ENCODE results near the gene RTP2.

RTP2 gene

GRCh38 chr3:187679638-187680396 is 22.5 kb downstream of the RTP2 start:
- no peaks in the 10 kb centered on the region for H3K9me3 Mint-ChIP-seq (ENCODE audit: low read depth)
- no peak overlapping the region for H3K27ac Mint-ChIP-seq
- peaks cover 3% of the 10 kb centered on the region for H3K4me1 Mint-ChIP-seq (ENCODE audit: low read depth)
- H3K36me3 Mint-ChIP-seq: no peaks in the 10 kb centered on the region
- H3K4me3 Mint-ChIP-seq: no peak overlapping the region
- peaks cover 13% of the 10 kb centered on the region for H3K27me3 Mint-ChIP-seq

GRCh38 chr3:187678726-187679268 is 23.6 kb downstream of the RTP2 start:
- Mint-ChIP-seq H3K36me3 (no peaks in the 10 kb centered on the region), H3K27me3 (peaks cover 19% of the 10 kb centered on the region), H3K4me1 (ENCODE audit: low read depth) (no peaks in the 10 kb centered on the region), H3K27ac (no peak overlapping the region), H3K4me3 (no peak overlapping the region), H3K9me3 (ENCODE audit: low read depth) (no peaks in the 10 kb centered on the region)

- Mint-ChIP-seq H3K27ac (no peak overlapping the region), H3K27me3 (peaks cover 18% of the 10 kb centered on the region), H3K4me3 (no peak overlapping the region), H3K4me1 (ENCODE audit: low read depth) (no peaks in the 10 kb centered on the region), H3K9me3 (ENCODE audit: low read depth) (no peaks in the 10 kb centered on the region), H3K36me3 (no peaks in the 10 kb centered on the region)
Observed at GRCh38 chr3:187677604-187678003, 24.8 kb downstream of the RTP2 start.

- Mint-ChIP-seq H3K4me3 (no peak overlapping the region), H3K27me3 (peaks cover 37% of the 10 kb centered on the region), H3K9me3 (ENCODE audit: low read depth) (no peaks in the 10 kb centered on the region), H3K4me1 (ENCODE audit: low read depth) (no peaks in the 10 kb centered on the region), H3K27ac (no peak overlapping the region), H3K36me3 (no peaks in the 10 kb centered on the region)
Observed at GRCh38 chr3:187673012-187673411, 29.3 kb downstream of the RTP2 start.

GRCh38 chr3:187669675-187670504 is 32.5 kb downstream of the RTP2 start, which contains the start of gene SST:
SST (minus strand) TSS chr3:187670394; CDS start chr3:187670291, 103 bp downstream.
- Mint-ChIP-seq H3K27ac (no peak within 1 kb of the TSS), H3K4me3 (no peak within 1 kb of the TSS), H3K27me3 (peaks cover 46% of the 10 kb centered on the region), H3K36me3 (no peaks in the 10 kb centered on the region), H3K4me1 (ENCODE audit: low read depth) (no peaks in the 10 kb centered on the region), H3K9me3 (ENCODE audit: low read depth) (no peaks in the 10 kb centered on the region)

- Mint-ChIP-seq H3K4me3 (no peak overlapping the region), H3K27ac (no peak overlapping the region), H3K27me3 (peaks cover 38% of the 10 kb centered on the region), H3K4me1 (ENCODE audit: low read depth) (no peaks in the 10 kb centered on the region), H3K9me3 (ENCODE audit: low read depth) (no peaks in the 10 kb centered on the region), H3K36me3 (no peaks in the 10 kb centered on the region)
Observed at GRCh38 chr3:187667526-187667925, 34.8 kb downstream of the RTP2 start.

GRCh38 chr3:187665764-187666402 is 36.5 kb downstream of the RTP2 start:
- no peak overlapping the region for H3K27ac Mint-ChIP-seq
- H3K36me3 Mint-ChIP-seq: no peaks in the 10 kb centered on the region
- H3K4me3 Mint-ChIP-seq: no peak overlapping the region
- no peaks in the 10 kb centered on the region for H3K9me3 Mint-ChIP-seq (ENCODE audit: low read depth)
- peaks cover 29% of the 10 kb centered on the region for H3K27me3 Mint-ChIP-seq
- H3K4me1 Mint-ChIP-seq (ENCODE audit: low read depth): no peaks in the 10 kb centered on the region

- Mint-ChIP-seq H3K4me1 (ENCODE audit: low read depth) (no peaks in the 10 kb centered on the region), H3K36me3 (no peaks in the 10 kb centered on the region), H3K9me3 (ENCODE audit: low read depth) (no peaks in the 10 kb centered on the region), H3K27me3 (peaks cover 23% of the 10 kb centered on the region), H3K4me3 (no peak overlapping the region), H3K27ac (no peak overlapping the region)
Observed at GRCh38 chr3:187665010-187665409, 37.3 kb downstream of the RTP2 start.

- Mint-ChIP-seq H3K27ac (no peak overlapping the region), H3K27me3 (peaks cover 13% of the 10 kb centered on the region), H3K4me1 (ENCODE audit: low read depth) (no peaks in the 10 kb centered on the region)
Observed at GRCh38 chr3:187662848-187663409, 39.4 kb downstream of the RTP2 start.

GRCh38 chr3:187661267-187661666 is 41.1 kb downstream of the RTP2 start:
- Mint-ChIP-seq H3K4me3 (no peak overlapping the region), H3K27me3 (peaks cover 7% of the 10 kb centered on the region), H3K36me3 (no peaks in the 10 kb centered on the region), H3K4me1 (ENCODE audit: low read depth) (no peaks in the 10 kb centered on the region), H3K27ac (no peak overlapping the region), H3K9me3 (ENCODE audit: low read depth) (no peaks in the 10 kb centered on the region)

More at GRCh38 chr3:187662848-187663409, 39.4 kb downstream of the RTP2 start:
- Mint-ChIP-seq H3K4me3 (no peak overlapping the region), H3K9me3 (ENCODE audit: low read depth) (no peaks in the 10 kb centered on the region), H3K36me3 (no peaks in the 10 kb centered on the region)

- Mint-ChIP-seq H3K27ac (no peak overlapping the region), H3K27me3 (peaks cover 23% of the 10 kb centered on the region), H3K4me1 (ENCODE audit: low read depth) (no peaks in the 10 kb centered on the region), H3K9me3 (ENCODE audit: low read depth) (no peaks in the 10 kb centered on the region), H3K36me3 (no peaks in the 10 kb centered on the region), H3K4me3 (no peak overlapping the region)
Observed at GRCh38 chr3:187651282-187651681, 51.1 kb downstream of the RTP2 start.
